ACC112 (cell line): ENCODE data around the gene LMO1.

Source experiments
- H2AFZ ChIP-seq: fragments of 200-600 bp; sonication (generic); one replicate; pipeline ENCODE4 v1.6.0; 2017; ENCODE audit warnings: antibody characterized with exemption, low read length; ENCODE audit not compliant: unreplicated experiment
- H3K27ac ChIP-seq: fragments of 200-600 bp; sonication (generic); 2 replicates; pipeline ENCODE4 v1.5.1; 2014; ENCODE audit warnings: low read depth, mild to moderate bottlenecking, antibody characterized with exemption, low read length, moderate library complexity
- H3K27me3 ChIP-seq: fragments of 200-600 bp; sonication (generic); 2 replicates; pipeline ENCODE4 v1.6.1; 2014; ENCODE audit warnings: mild to moderate bottlenecking, antibody characterized with exemption, low read length, moderate library complexity, mixed read lengths; ENCODE audit not compliant: insufficient read depth
- H3K36me3 ChIP-seq: fragments of 200-600 bp; sonication (generic); 2 replicates; pipeline ENCODE4 v1.6.1; 2016; ENCODE audit warnings: mild to moderate bottlenecking, antibody characterized with exemption, low read length, moderate library complexity, mixed read lengths; ENCODE audit not compliant: insufficient read depth
- H3K4me1 ChIP-seq: fragments of 200-600 bp; sonication (generic); one replicate; pipeline ENCODE4 v1.6.1; 2016; ENCODE audit warnings: low read length, mixed read lengths; ENCODE audit not compliant: insufficient read depth, unreplicated experiment, control insufficient read depth
- H3K4me3 ChIP-seq: fragments of 200-600 bp; sonication (generic); 2 replicates; pipeline ENCODE4 v1.5.1; 2014; ENCODE audit warnings: mild to moderate bottlenecking, low read depth, low read length
- H3K79me2 ChIP-seq: fragments of 200-600 bp; sonication (generic); one replicate; pipeline ENCODE4 v1.6.0; 2016; ENCODE audit warnings: low read length; ENCODE audit not compliant: control insufficient read depth, unreplicated experiment, insufficient read depth

The LMO1 gene

GRCh38 chr11:8232849-8233606 lies 30.6 kb downstream of the LMO1 start:
- Histone ChIP-seq H3K27me3 (peaks cover 12% of the 10 kb centered on the region), H3K4me1 (no peaks in the 10 kb centered on the region), H3K27ac (no peak overlapping the region), H3K4me3 (no peak overlapping the region), H3K36me3 (no peaks in the 10 kb centered on the region), H3K79me2 (no peaks in the 10 kb centered on the region), H2AFZ (no peak overlapping the region)

GRCh38 chr11:8232414-8232813 lies 31.3 kb downstream of the LMO1 start:
- no peaks in the 10 kb centered on the region for H3K4me1 ChIP-seq

GRCh38 chr11:8231979-8232378 lies 31.7 kb downstream of the LMO1 start:
- Histone ChIP-seq H2AFZ (no peak overlapping the region), H3K27ac (no peak overlapping the region), H3K4me3 (no peak overlapping the region), H3K4me1 (no peaks in the 10 kb centered on the region), H3K79me2 (no peaks in the 10 kb centered on the region), H3K27me3 (peaks cover 12% of the 10 kb centered on the region), H3K36me3 (no peaks in the 10 kb centered on the region)

More at GRCh38 chr11:8232414-8232813, 31.3 kb downstream of the LMO1 start:
- Histone ChIP-seq H2AFZ (no peak overlapping the region), H3K27ac (no peak overlapping the region), H3K4me3 (no peak overlapping the region), H3K36me3 (no peaks in the 10 kb centered on the region), H3K27me3 (peaks cover 12% of the 10 kb centered on the region), H3K79me2 (no peaks in the 10 kb centered on the region)

GRCh38 chr11:8230921-8231847 lies 32.5 kb downstream of the LMO1 start:
- H3K27ac ChIP-seq, result no peak overlapping the region
- no peaks in the 10 kb centered on the region for H3K79me2 ChIP-seq
- no peak overlapping the region for H3K4me3 ChIP-seq
- H2AFZ ChIP-seq, result no peak overlapping the region
- no peaks in the 10 kb centered on the region for H3K4me1 ChIP-seq
- H3K27me3 ChIP-seq, result peaks cover 12% of the 10 kb centered on the region
- no peaks in the 10 kb centered on the region for H3K36me3 ChIP-seq

GRCh38 chr11:8230178-8230859 lies 33.4 kb downstream of the LMO1 start:
- no peaks in the 10 kb centered on the region for H3K4me1 ChIP-seq
- no peak overlapping the region for H2AFZ ChIP-seq
- H3K27me3 ChIP-seq, result peaks cover 12% of the 10 kb centered on the region
- H3K36me3 ChIP-seq, result no peaks in the 10 kb centered on the region
- no peak overlapping the region for H3K4me3 ChIP-seq
- H3K27ac ChIP-seq, result no peak overlapping the region
- no peaks in the 10 kb centered on the region for H3K79me2 ChIP-seq

- Histone ChIP-seq H3K27me3 (peaks cover 12% of the 10 kb centered on the region), H3K36me3 (no peaks in the 10 kb centered on the region), H3K27ac (no peak overlapping the region), H3K79me2 (no peaks in the 10 kb centered on the region), H3K4me3 (no peak overlapping the region), H3K4me1 (no peaks in the 10 kb centered on the region), H2AFZ (no peak overlapping the region)
These were observed 34.1 kb downstream of the LMO1 start for GRCh38 chr11:8229299-8230177.

- Histone ChIP-seq H3K4me1 (no peaks in the 10 kb centered on the region), H3K27ac (no peak overlapping the region), H2AFZ (no peak overlapping the region), H3K36me3 (no peaks in the 10 kb centered on the region), H3K27me3 (peaks cover 12% of the 10 kb centered on the region), H3K4me3 (no peak overlapping the region), H3K79me2 (no peaks in the 10 kb centered on the region)
These were observed 35.4 kb downstream of the LMO1 start for GRCh38 chr11:8228231-8228630.

GRCh38 chr11:8227156-8228152 lies 36.2 kb downstream of the LMO1 start:
- Histone ChIP-seq H3K36me3 (no peaks in the 10 kb centered on the region), H3K4me1 (no peaks in the 10 kb centered on the region), H3K4me3 (no peak overlapping the region), H3K27me3 (peaks cover 12% of the 10 kb centered on the region), H3K79me2 (no peaks in the 10 kb centered on the region), H3K27ac (no peak overlapping the region), H2AFZ (no peak overlapping the region)

GRCh38 chr11:8225589-8226036 lies 38.1 kb downstream of the LMO1 start:
- no peak overlapping the region for H2AFZ ChIP-seq
- H3K27me3 ChIP-seq, result peaks cover 18% of the 10 kb centered on the region
- no peaks in the 10 kb centered on the region for H3K36me3 ChIP-seq
- H3K4me3 ChIP-seq, result no peak overlapping the region
- H3K27ac ChIP-seq, result no peak overlapping the region
- H3K79me2 ChIP-seq, result no peaks in the 10 kb centered on the region
- H3K4me1 ChIP-seq, result no peaks in the 10 kb centered on the region
